ENCODE results near the gene BBS4. TPM values are rescaled to one million over a fixed set of nuclear protein-coding genes. Genes with fewer than 3 reads are reported as not detected.

BBS4 gene
- total and polyA plus RNA-seq, 2 donors (not counting 1 experiment from before 2014, with no cell fraction given) = 27.9 to 29.4 TPM

DNA sequence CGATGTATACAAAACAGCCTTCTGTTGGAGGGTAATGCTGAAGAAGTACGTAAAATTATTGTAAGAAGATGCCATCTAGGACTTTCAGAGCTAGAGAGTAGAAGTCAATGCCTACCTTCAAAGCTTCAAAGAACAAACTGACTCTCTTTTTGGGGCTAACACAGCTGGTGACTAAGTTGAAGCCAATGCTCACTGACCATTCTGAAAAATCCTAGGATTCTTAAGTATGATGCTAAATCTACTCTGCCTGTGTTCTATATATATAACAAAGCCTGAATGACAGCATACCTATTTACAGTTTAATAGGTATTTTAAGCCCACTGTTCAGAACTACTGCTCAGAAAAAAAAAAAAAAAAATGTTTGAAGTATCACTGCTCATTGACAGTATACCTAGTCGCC lies 78.6 kb downstream of the BBS4 start:
- no peaks in the 10 kb centered on the region for H3K9me3 ChIP-seq (ENCODE audit: control insufficient read depth, insufficient read depth, low read depth, low read length)
- no peak overlapping the region for H3K27ac ChIP-seq (ENCODE audit: insufficient read depth, low read length)
- no peaks in the 10 kb centered on the region for H3K36me3 ChIP-seq (ENCODE audit: control insufficient read depth, insufficient read depth, low read length)

GRCh38 chr15:72766025-72766424 lies 80.0 kb downstream of the BBS4 start:
- Histone ChIP-seq H4K20me1 (ENCODE audit: control insufficient read depth, extremely low read depth, insufficient read depth, low read length) (no peaks in the 10 kb centered on the region), H2AFZ (ENCODE audit: low read length) (no peak overlapping the region), H3K79me2 (ENCODE audit: control insufficient read depth, insufficient read depth, low read length) (no peaks in the 10 kb centered on the region), H3K9ac (ENCODE audit: insufficient read depth, low read length) (no peak overlapping the region), H3K36me3 (ENCODE audit: control insufficient read depth, insufficient read depth, low read length) (no peaks in the 10 kb centered on the region), H3K4me3 (replicated peaks in 1 of 4; ENCODE audit: control extremely low read depth in 1 of 4, insufficient read depth in 1 of 4, low read depth in 3 of 4, low read length in 4 of 4) (no peak overlapping the region), H3K27ac (ENCODE audit: insufficient read depth, low read length) (no peak overlapping the region), H3K27me3 (ENCODE audit: control insufficient read depth, insufficient read depth, low read length) (no peaks in the 10 kb centered on the region), H3K4me1 (ENCODE audit: control insufficient read depth, extremely low read depth, insufficient read depth, low read length) (no peaks in the 10 kb centered on the region), H3K9me3 (ENCODE audit: control insufficient read depth, insufficient read depth, low read depth, low read length) (no peaks in the 10 kb centered on the region), H3K4me2 (ENCODE audit: extremely low read depth, insufficient read depth, low read length) (no peak overlapping the region)
- TF ChIP-seq, protein P1, sequence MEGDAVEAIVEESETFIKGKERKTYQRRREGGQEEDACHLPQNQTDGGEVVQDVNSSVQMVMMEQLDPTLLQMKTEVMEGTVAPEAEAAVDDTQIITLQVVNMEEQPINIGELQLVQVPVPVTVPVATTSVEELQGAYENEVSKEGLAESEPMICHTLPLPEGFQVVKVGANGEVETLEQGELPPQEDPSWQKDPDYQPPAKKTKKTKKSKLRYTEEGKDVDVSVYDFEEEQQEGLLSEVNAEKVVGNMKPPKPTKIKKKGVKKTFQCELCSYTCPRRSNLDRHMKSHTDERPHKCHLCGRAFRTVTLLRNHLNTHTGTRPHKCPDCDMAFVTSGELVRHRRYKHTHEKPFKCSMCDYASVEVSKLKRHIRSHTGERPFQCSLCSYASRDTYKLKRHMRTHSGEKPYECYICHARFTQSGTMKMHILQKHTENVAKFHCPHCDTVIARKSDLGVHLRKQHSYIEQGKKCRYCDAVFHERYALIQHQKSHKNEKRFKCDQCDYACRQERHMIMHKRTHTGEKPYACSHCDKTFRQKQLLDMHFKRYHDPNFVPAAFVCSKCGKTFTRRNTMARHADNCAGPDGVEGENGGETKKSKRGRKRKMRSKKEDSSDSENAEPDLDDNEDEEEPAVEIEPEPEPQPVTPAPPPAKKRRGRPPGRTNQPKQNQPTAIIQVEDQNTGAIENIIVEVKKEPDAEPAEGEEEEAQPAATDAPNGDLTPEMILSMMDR (conservative IDR thresholded peaks at IDR 0.05 in 1 of 2, IDR thresholded peaks at IDR 0.05 in 1 of 2; ENCODE audit: low read depth in 1 of 2, low read length in 2 of 2) = no peak
- no peak for TF ChIP-seq EZH2 (IDR thresholded peaks at IDR 0.05; ENCODE audit: low read length, missing control alignments)
- no peak for DNase-seq (ENCODE audit: low read depth in 2 of 2)

More for the DNA sequence above, 78.6 kb downstream of the BBS4 start:
- TF ChIP-seq EZH2 (IDR thresholded peaks at IDR 0.05; ENCODE audit: low read length, missing control alignments) = no peak
- TF ChIP-seq, protein P1 (conservative IDR thresholded peaks at IDR 0.05 in 1 of 2, IDR thresholded peaks at IDR 0.05 in 1 of 2; ENCODE audit: low read depth in 1 of 2, low read length in 2 of 2) = no peak
- peak in 1 of 2 donors; percentile 34 for DNase-seq (ENCODE audit: low read depth in 2 of 2)
- Histone ChIP-seq H3K4me1 (ENCODE audit: control insufficient read depth, extremely low read depth, insufficient read depth, low read length) (no peaks in the 10 kb centered on the region), H3K79me2 (ENCODE audit: control insufficient read depth, insufficient read depth, low read length) (no peaks in the 10 kb centered on the region), H3K9ac (ENCODE audit: insufficient read depth, low read length) (no peak overlapping the region), H3K4me3 (replicated peaks in 1 of 4; ENCODE audit: control extremely low read depth in 1 of 4, insufficient read depth in 1 of 4, low read depth in 3 of 4, low read length in 4 of 4) (no peak overlapping the region), H3K27me3 (ENCODE audit: control insufficient read depth, insufficient read depth, low read length) (no peaks in the 10 kb centered on the region), H2AFZ (ENCODE audit: low read length) (no peak overlapping the region), H4K20me1 (ENCODE audit: control insufficient read depth, extremely low read depth, insufficient read depth, low read length) (no peaks in the 10 kb centered on the region), H3K4me2 (ENCODE audit: extremely low read depth, insufficient read depth, low read length) (no peak overlapping the region)

DNA sequence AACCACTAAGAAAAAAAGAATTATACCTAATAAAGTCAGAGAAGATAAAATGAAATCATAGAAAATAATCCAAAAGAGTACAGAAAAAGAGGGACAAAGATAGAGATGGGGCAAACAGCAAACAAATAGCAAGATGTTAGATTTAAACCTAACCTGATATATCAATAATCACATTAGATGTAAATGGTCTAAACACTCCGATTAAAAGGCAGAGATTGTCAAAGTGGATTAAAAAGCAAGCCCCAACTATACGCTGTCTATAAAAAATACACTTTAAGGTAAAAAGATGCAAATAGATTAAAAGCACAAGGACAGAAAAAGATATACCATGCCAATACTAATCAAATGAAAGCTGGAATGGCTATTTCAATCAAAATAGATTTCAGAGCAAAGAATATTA lies 80.8 kb downstream of the BBS4 start:
- TF ChIP-seq, protein P1 (conservative IDR thresholded peaks at IDR 0.05 in 1 of 2, IDR thresholded peaks at IDR 0.05 in 1 of 2; ENCODE audit: low read depth in 1 of 2, low read length in 2 of 2) = no peak
- TF ChIP-seq EZH2 (IDR thresholded peaks at IDR 0.05; ENCODE audit: low read length, missing control alignments) = no peak
- no peaks in the 10 kb centered on the region for H3K9me3 ChIP-seq (ENCODE audit: control insufficient read depth, insufficient read depth, low read depth, low read length)
- H3K9ac ChIP-seq (ENCODE audit: insufficient read depth, low read length) = no peak overlapping the region
- no peak overlapping the region for H3K27ac ChIP-seq (ENCODE audit: insufficient read depth, low read length)
- no peak for DNase-seq (ENCODE audit: low read depth in 2 of 2)
- no peaks in the 10 kb centered on the region for H3K4me1 ChIP-seq (ENCODE audit: control insufficient read depth, extremely low read depth, insufficient read depth, low read length)
- H3K4me2 ChIP-seq (ENCODE audit: extremely low read depth, insufficient read depth, low read length) = no peak overlapping the region
- H3K27me3 ChIP-seq (ENCODE audit: control insufficient read depth, insufficient read depth, low read length) = no peaks in the 10 kb centered on the region
- no peak overlapping the region for H3K4me3 ChIP-seq (replicated peaks in 1 of 4; ENCODE audit: control extremely low read depth in 1 of 4, insufficient read depth in 1 of 4, low read depth in 3 of 4, low read length in 4 of 4)
- no peaks in the 10 kb centered on the region for H3K36me3 ChIP-seq (ENCODE audit: control insufficient read depth, insufficient read depth, low read length)
- H2AFZ ChIP-seq (ENCODE audit: low read length) = no peak overlapping the region
- no peaks in the 10 kb centered on the region for H3K79me2 ChIP-seq (ENCODE audit: control insufficient read depth, insufficient read depth, low read length)
- no peaks in the 10 kb centered on the region for H4K20me1 ChIP-seq (ENCODE audit: control insufficient read depth, extremely low read depth, insufficient read depth, low read length)

Measured in fibroblast of lung (primary cell).